ENCODE data around the gene SLC8A2. TPM values are rescaled to one million over a fixed set of nuclear protein-coding genes. Genes with fewer than 3 reads are reported as not detected.

SLC8A2 gene
- total and polyA plus RNA-seq, 2 of the 8 experiments (the other 6 are each of a cell fraction or from before 2014, with no cell fraction given), result 7.3 to 12.4 TPM

- H3K23me2 ChIP-seq (ENCODE audit: low read depth, low read length), result peaks cover 19% of the 10 kb centered on the region
- H2BK5ac ChIP-seq (ENCODE audit: low read depth, low read length), result no peak overlapping the region
- H3K9me3 ChIP-seq (ENCODE audit: insufficient read depth in 2 of 2, low read depth in 1 of 2, low read length in 1 of 2), result no peaks in the 10 kb centered on the region
- no peak overlapping the region for H4K91ac ChIP-seq (replicated peaks; ENCODE audit: insufficient read length, low read length)
- DNase-seq (ENCODE audit: low read depth in 1 of 2, low spot score in 2 of 2), result no peak
- H3K27me3 ChIP-seq (replicated peaks in 1 of 4; ENCODE audit: control insufficient read depth in 3 of 4, extremely low read depth in 1 of 4, insufficient read depth in 3 of 4, low read length in 3 of 4), result peaks cover 12 to 32% (median 31%) of the 10 kb centered on the region in 4 experiments
- H3K79me1 ChIP-seq (ENCODE audit: low read depth, low read length), result no peaks in the 10 kb centered on the region
- no peak overlapping the region for H3K4me2 ChIP-seq (ENCODE audit: insufficient read depth in 1 of 2, low read depth in 2 of 2, low read length in 2 of 2)
- WGBS, 2 experiments (ENCODE audit: extremely low coverage in 1 of 2, insufficient coverage in 1 of 2, insufficient read length in 1 of 2, insufficient replicate concordance in 2 of 2, low coverage in 1 of 2, low lambda C conversion rate in 2 of 2, missing lambda C conversion rate in 1 of 2), result 94% methylated on average over 16 of the region's 16 CpGs; no CpG with 5 or more reads in 1 of the 2 experiments
- POLR2A ChIA-PET (ENCODE audit: partially characterized antibody), result interaction anchor here (0.7 to 1.5 kb wide), 5 partner anchors 15 to 65 kb away, joined by 3 to 5 read pairs (median 3); no protein-coding TSS in a partner anchor
- H2BK12ac ChIP-seq (ENCODE audit: low read depth, low read length), result no peak overlapping the region; the same call in 1 of the 2 replicates
- no peak overlapping the region for H3K14ac ChIP-seq (ENCODE audit: insufficient read length)
- H3K27ac ChIP-seq (ENCODE audit: low read depth, low read length), result no peak overlapping the region
- no peak overlapping the region for H3K56ac ChIP-seq (replicated peaks; ENCODE audit: insufficient read length, low read depth, low read length)
- peaks cover 6 to 17% (median 10%) of the 10 kb centered on the region in 4 experiments for H3K4me1 ChIP-seq (replicated peaks in 1 of 4; ENCODE audit: control insufficient read depth in 3 of 4, insufficient read depth in 4 of 4, low read length in 3 of 4)
- no peak overlapping the region for H4K8ac ChIP-seq (ENCODE audit: extremely low read depth, insufficient read depth, low read length)
- no peak overlapping the region for H3K23ac ChIP-seq (ENCODE audit: insufficient read length)
- CTCF ChIA-PET (ENCODE audit: partially characterized antibody), result interaction anchor here (0.8 to 5.2 kb wide), 15 partner anchors 14 to 352 kb away, joined by 3 to 32 read pairs (median 5); no protein-coding TSS in a partner anchor
- TF ChIP-seq JUND (IDR thresholded peaks at IDR 0.05; ENCODE audit: low read length), result no peak
- TF ChIP-seq ATF3 (IDR thresholded peaks at IDR 0.05; ENCODE audit: insufficient read depth, low read depth, low read length), result no peak
- TF ChIP-seq HDAC2 (IDR thresholded peaks at IDR 0.05; ENCODE audit: borderline replicate concordance in 1 of 2, low read depth in 2 of 2, low read length in 2 of 2), result no peak
- TF ChIP-seq ASH2L (IDR thresholded peaks at IDR 0.05; ENCODE audit: low read length), result no peak
- TF ChIP-seq CHD1 (IDR thresholded peaks at IDR 0.05; ENCODE audit: low read depth, low read length), result no peak
- no peak for TF ChIP-seq EGR1 (IDR thresholded peaks at IDR 0.05; ENCODE audit: borderline replicate concordance, low read depth, low read length)
- no peak for TF ChIP-seq POU5F1 (IDR thresholded peaks at IDR 0.05; ENCODE audit: low read depth, low read length)
- no peak for TF ChIP-seq KDM5A (IDR thresholded peaks at IDR 0.05; ENCODE audit: low read length)
- no peak for TF ChIP-seq TAF7 (optimal IDR thresholded peaks at IDR 0.05; ENCODE audit: borderline replicate concordance, low read depth, low read length)
- no peak for TF ChIP-seq CREB1 (IDR thresholded peaks at IDR 0.05)
- H3K79me2 ChIP-seq (ENCODE audit: control insufficient read depth in 1 of 2, insufficient read depth in 2 of 2, low read length in 2 of 2), result no peaks in the 10 kb centered on the region
- H2BK120ac ChIP-seq (replicated peaks; ENCODE audit: low read depth, low read length), result no peak overlapping the region
- FAIRE-seq, result no peak
- H2BK15ac ChIP-seq (ENCODE audit: low read length), result 0 out of 2 replicates have a peak overlapping the region, but pooled peaks have one; percentile 92
- H3K36me3 ChIP-seq (ENCODE audit: control insufficient read depth in 2 of 4, insufficient read depth in 4 of 4, low read length in 3 of 4), result peaks cover 0 to 3% (median 0%) of the 10 kb centered on the region in 4 experiments; a peak in 1 of 8 replicates
- H4K5ac ChIP-seq (ENCODE audit: insufficient read length, low read depth, low read length), result no peak overlapping the region
- H2BK20ac ChIP-seq (ENCODE audit: low read length), result no peak overlapping the region
- peaks cover 3 to 12% of the 10 kb centered on the region in 2 experiments for H4K20me1 ChIP-seq (replicated peaks in 1 of 2; ENCODE audit: control insufficient read depth in 1 of 2, insufficient read depth in 2 of 2, low read length in 2 of 2)
- no peak overlapping the region for H3K18ac ChIP-seq (ENCODE audit: extremely low read depth, low read length)
- H2AK5ac ChIP-seq (ENCODE audit: low read depth, low read length), result no peak overlapping the region
- no peak overlapping the region for H3K9ac ChIP-seq (replicated peaks in 1 of 4; ENCODE audit: extremely low read depth in 1 of 4, low read depth in 3 of 4, low read length in 3 of 4)
- no peak overlapping the region for H3K4me3 ChIP-seq (ENCODE audit: extremely low read depth in 1 of 4, insufficient read depth in 2 of 4, low read depth in 3 of 4, low read length in 4 of 4)
- H2AFZ ChIP-seq (ENCODE audit: low read length), result no peak overlapping the region
- no peak overlapping the region for H3K4ac ChIP-seq (replicated peaks; ENCODE audit: insufficient read length, low read depth, low read length)
Observed at GRCh38 chr19:47413941-47414340, 57.8 kb downstream of the SLC8A2 start.
